ENCODE data around the gene IZUMO1.
"Not testable (repeated sequence)": the region's sequence is repeated elsewhere in the genome, so short reads cannot be mapped to it uniquely, and the experiment has no call there.

The IZUMO1 gene

DNA sequence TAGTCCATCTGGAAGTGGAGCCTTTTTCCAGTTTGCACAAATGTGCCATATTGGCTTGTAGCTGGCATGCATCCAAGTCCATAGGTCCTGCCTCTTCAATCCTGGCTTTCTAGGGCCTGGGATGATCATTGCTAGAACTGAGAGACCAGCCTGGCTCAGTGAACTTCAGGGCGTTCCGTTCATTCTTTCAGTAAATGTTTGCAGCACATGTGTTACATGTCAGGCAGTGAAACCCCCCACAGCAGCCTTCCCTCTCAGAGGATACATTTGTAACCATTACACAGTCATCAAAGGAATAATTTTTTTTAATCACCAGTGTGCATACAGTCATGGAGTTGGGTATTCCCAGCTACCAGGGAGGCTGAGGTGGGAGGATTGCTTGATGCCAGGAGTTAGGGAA lies 41.3 kb downstream of the IZUMO1 start:
- no peaks in the 10 kb centered on the region for H3K4me1 ChIP-seq (ENCODE audit: insufficient read depth, low read length)
- no peaks in the 10 kb centered on the region for H3K36me3 ChIP-seq (ENCODE audit: insufficient read depth, low read length)
- no peaks in the 10 kb centered on the region for H3K27me3 ChIP-seq (ENCODE audit: insufficient read depth, low read length)
- H2AFZ ChIP-seq (ENCODE audit: low read depth, low read length) = no peak overlapping the region
- H3K9me3 ChIP-seq (ENCODE audit: low read length) = peaks cover 8% of the 10 kb centered on the region
- no peak overlapping the region for H3K4me3 ChIP-seq (ENCODE audit: low read length)

GRCh38 chr19:48703316-48703715 lies 43.4 kb downstream of the IZUMO1 start:
- no peaks in the 10 kb centered on the region for H3K27me3 ChIP-seq (ENCODE audit: insufficient read depth, low read length)
- no peaks in the 10 kb centered on the region for H3K4me1 ChIP-seq (ENCODE audit: insufficient read depth, low read length)
- H3K36me3 ChIP-seq (ENCODE audit: insufficient read depth, low read length) = no peaks in the 10 kb centered on the region
- H3K4me3 ChIP-seq (ENCODE audit: low read length) = no peak overlapping the region
- H3K9me3 ChIP-seq (ENCODE audit: low read length) = peaks cover 8% of the 10 kb centered on the region
- no peak overlapping the region for H2AFZ ChIP-seq (ENCODE audit: low read depth, low read length)

DNA sequence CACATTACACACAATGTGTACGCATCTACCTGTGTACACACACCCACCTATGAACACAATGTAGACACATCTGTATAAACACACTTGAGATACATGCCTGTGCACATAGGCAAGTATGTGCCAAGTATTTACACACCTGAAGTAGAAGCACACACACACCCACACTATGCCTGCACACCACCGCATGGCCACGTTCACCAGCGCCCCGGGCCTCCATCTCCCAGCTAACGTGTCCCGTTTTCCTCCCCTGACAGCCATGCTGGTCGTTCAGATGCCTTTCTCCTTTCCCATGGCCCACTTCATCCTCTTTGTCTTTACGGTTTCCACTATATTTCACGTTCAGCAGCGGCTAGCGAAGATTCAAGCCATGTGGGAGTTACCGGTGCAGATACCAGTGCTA lies 44.0 kb downstream of the IZUMO1 start:
- no peak overlapping the region for H2AFZ ChIP-seq (ENCODE audit: low read depth, low read length)
- no peaks in the 10 kb centered on the region for H3K27me3 ChIP-seq (ENCODE audit: insufficient read depth, low read length)
- H3K4me1 ChIP-seq (ENCODE audit: insufficient read depth, low read length) = no peaks in the 10 kb centered on the region
- H3K4me3 ChIP-seq (ENCODE audit: low read length) = no peak overlapping the region
- no peaks in the 10 kb centered on the region for H3K36me3 ChIP-seq (ENCODE audit: insufficient read depth, low read length)
- H3K9me3 ChIP-seq (ENCODE audit: low read length) = peaks cover 8% of the 10 kb centered on the region

DNA sequence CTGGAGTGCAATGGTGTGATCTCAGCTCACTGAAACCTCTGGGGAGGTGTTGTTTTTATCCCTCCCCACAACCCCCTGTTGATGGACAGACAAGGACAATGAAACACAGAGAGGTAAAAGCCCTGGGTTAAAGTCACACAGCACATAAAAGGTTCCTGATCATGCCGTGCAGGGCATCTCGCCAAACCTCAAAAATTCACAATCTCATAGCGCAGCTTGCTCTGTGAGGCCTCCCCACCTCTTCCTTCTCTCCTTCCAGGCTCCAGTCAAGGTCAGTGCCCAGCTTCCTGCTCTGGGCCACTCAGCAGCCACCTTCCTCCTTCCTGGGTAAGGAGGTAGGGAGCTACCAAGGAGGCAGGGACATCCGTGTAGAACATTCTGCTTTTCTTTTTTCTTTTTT lies 48.7 kb downstream of the IZUMO1 start:
- H3K4me1 ChIP-seq (ENCODE audit: insufficient read depth, low read length) = no peaks in the 10 kb centered on the region

GRCh38 chr19:48696353-48697010 lies 50.2 kb downstream of the IZUMO1 start:
- Histone ChIP-seq H3K36me3 (ENCODE audit: insufficient read depth, low read length) (no peaks in the 10 kb centered on the region), H3K4me3 (ENCODE audit: low read length) (no peak overlapping the region), H3K9me3 (ENCODE audit: low read length) (no peaks in the 10 kb centered on the region), H2AFZ (ENCODE audit: low read depth, low read length) (no peak overlapping the region), H3K27me3 (ENCODE audit: insufficient read depth, low read length) (peaks cover 23% of the 10 kb centered on the region), H3K4me1 (ENCODE audit: insufficient read depth, low read length) (no peaks in the 10 kb centered on the region)

More for the DNA sequence above, 48.7 kb downstream of the IZUMO1 start:
- peaks cover 3% of the 10 kb centered on the region for H3K9me3 ChIP-seq (ENCODE audit: low read length)
- H2AFZ ChIP-seq (ENCODE audit: low read depth, low read length) = no peak overlapping the region
- H3K27me3 ChIP-seq (ENCODE audit: insufficient read depth, low read length) = peaks cover 23% of the 10 kb centered on the region
- H3K4me3 ChIP-seq (ENCODE audit: low read length) = no peak overlapping the region
- no peaks in the 10 kb centered on the region for H3K36me3 ChIP-seq (ENCODE audit: insufficient read depth, low read length)

DNA sequence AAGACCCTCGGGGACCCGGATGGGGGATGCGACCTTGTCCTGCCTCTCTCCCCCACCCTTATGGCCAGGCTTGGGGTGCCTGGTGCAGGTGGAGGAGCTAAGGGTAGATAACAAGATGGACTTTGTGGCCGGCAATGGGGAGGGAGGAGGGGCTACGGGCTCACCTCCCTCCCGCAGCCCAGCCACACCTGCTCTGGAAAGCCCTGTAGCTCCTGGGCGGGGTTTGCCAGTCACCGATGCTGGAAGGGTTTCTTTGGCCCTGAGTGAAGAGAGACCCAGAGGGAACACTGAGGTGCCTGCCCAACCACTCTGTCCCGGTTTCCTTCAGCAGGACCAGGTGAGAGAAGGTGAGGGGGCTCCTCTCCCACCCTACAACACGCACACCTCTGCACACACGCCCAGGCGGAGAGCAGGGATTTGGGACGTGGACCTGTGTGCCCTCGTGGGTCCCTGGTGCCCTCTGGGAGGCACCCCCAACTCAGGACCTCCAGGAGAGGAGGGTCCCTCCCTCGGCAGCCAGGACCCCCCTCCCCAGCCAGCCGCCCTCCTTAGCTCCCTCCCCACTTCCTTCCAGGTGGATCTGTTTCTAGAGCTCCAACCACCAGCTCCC lies 50.9 kb downstream of the IZUMO1 start, which contains the start of gene FUT2:
TSS of gene FUT2 (plus strand) at position 229 of the 610 bp plus-strand sequence. CDS start 6,986 bp downstream, outside the sequence.
- no peaks in the 10 kb centered on the region for H3K9me3 ChIP-seq (ENCODE audit: low read length)
- H3K27me3 ChIP-seq (ENCODE audit: insufficient read depth, low read length) = peaks cover 23% of the 10 kb centered on the region
- H3K36me3 ChIP-seq (ENCODE audit: insufficient read depth, low read length) = no peaks in the 10 kb centered on the region
- H3K4me3 ChIP-seq (ENCODE audit: low read length) = no peak within 1 kb of the TSS
- no peaks in the 10 kb centered on the region for H3K4me1 ChIP-seq (ENCODE audit: insufficient read depth, low read length)
- H2AFZ ChIP-seq (ENCODE audit: low read depth, low read length) = no peak within 1 kb of the TSS

DNA sequence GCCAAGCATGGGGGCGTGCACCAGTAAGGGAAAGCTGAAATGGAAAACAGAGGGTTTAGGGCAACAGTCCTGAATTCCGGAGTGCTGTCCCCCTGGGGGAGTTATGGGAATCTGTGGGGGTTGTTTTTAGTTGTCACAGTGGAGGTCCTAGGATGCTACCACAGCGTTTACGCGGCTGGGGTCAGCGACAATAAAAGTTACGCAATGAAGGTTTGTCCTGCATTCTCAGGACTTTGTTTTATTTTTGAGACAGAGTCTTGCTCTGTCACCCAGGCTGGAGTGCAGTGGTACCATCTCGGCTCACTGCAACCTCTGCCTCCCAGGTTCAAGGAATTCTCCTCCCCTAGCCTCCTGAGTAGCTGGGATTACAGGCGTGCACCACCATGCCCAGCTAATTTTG lies 53.1 kb downstream of the IZUMO1 start:
- H3K9me3 ChIP-seq (ENCODE audit: low read length); H3K4me3 ChIP-seq (ENCODE audit: low read length); H3K36me3 ChIP-seq (ENCODE audit: insufficient read depth, low read length); H3K4me1 ChIP-seq (ENCODE audit: insufficient read depth, low read length); H2AFZ ChIP-seq (ENCODE audit: low read depth, low read length): not testable (repeated sequence)
- H3K27me3 ChIP-seq (ENCODE audit: insufficient read depth, low read length) = peaks cover 23% of the 10 kb centered on the region

All from neuron (in vitro differentiated cells).